GM06990 (cell line): ENCODE results near the gene UNC119.

Experiments used
- DNase-seq: peaks from one replicate; pipeline ENCODE4 v3.0.0-alpha.2; 2011; ENCODE audit not compliant: insufficient read length; ENCODE audit errors: extremely low read depth
- H3K27me3 ChIP-seq: replicated peaks from 2 replicates; pipeline ENCODE4 v1.6.0; 2011; ENCODE audit warnings: low read length; ENCODE audit not compliant: control insufficient read depth, insufficient read depth
- H3K36me3 ChIP-seq: 2 replicates; pipeline ENCODE4 v1.5.1; 2011; ENCODE audit warnings: low read length; ENCODE audit not compliant: control insufficient read depth, insufficient read depth
- H3K4me3 ChIP-seq: replicated peaks from 2 replicates; pipeline ENCODE4 v1.5.1; 2011; ENCODE audit warnings: low read depth, mild to moderate bottlenecking, control low read depth, low read length
- CTCF ChIP-seq: IDR thresholded peaks from 2 replicates; pipeline ENCODE4 v1.5.1; 2011; ENCODE audit warnings: low read length, control low read depth, mild to moderate bottlenecking, inconsistent platforms; ENCODE audit not compliant: insufficient read depth, poor library complexity, severe bottlenecking

The UNC119 gene

GRCh38 chr17:28555022-28555421 lies 2.6 kb upstream of the UNC119 start:
- TF ChIP-seq CTCF, result no peak
- no peak overlapping the region for H3K4me3 ChIP-seq
- peaks cover 37% of the 10 kb centered on the region for H3K36me3 ChIP-seq
- no peaks in the 10 kb centered on the region for H3K27me3 ChIP-seq
- DNase-seq, result no peak

GRCh38 chr17:28554565-28554964 lies 2.1 kb upstream of the UNC119 start:
- DNase-seq, result no peak
- Histone ChIP-seq H3K4me3 (no peak overlapping the region), H3K27me3 (no peaks in the 10 kb centered on the region), H3K36me3 (peaks cover 33% of the 10 kb centered on the region)
- TF ChIP-seq CTCF, result peak; percentile 42

- H3K4me3 ChIP-seq, result no peak overlapping the region
- no peak for TF ChIP-seq CTCF
- H3K36me3 ChIP-seq, result peaks cover 30% of the 10 kb centered on the region
These were observed 629 bp upstream of the UNC119 start for GRCh38 chr17:28553000-28553505.

GRCh38 chr17:28551421-28552175 lies 826 bp downstream of the UNC119 start:
- Histone ChIP-seq H3K4me3 (peak overlapping the region; percentile 81), H3K36me3 (peaks cover 34% of the 10 kb centered on the region), H3K27me3 (no peaks in the 10 kb centered on the region)
- no peak for DNase-seq
- TF ChIP-seq CTCF, result no peak

More at GRCh38 chr17:28553000-28553505, 629 bp upstream of the UNC119 start:
- DNase-seq, result no peak
- H3K27me3 ChIP-seq, result no peaks in the 10 kb centered on the region

- Histone ChIP-seq H3K36me3 (peaks cover 34% of the 10 kb centered on the region), H3K27me3 (no peaks in the 10 kb centered on the region), H3K4me3 (peak overlapping the region; percentile 81)
- no peak for TF ChIP-seq CTCF
- no peak for DNase-seq
These were observed 1.6 kb downstream of the UNC119 start for GRCh38 chr17:28550858-28551257.
